AG04449 (cell line): ENCODE measurements around the gene DGKD.

Experiments
- CTCF ChIA-PET: fragments of 350-600 bp; formaldehyde crosslinking; extraction: SDS; loops from one replicate; lab custom pipeline; 2021; ENCODE audit warnings: antibody characterized with exemption; lab: Yijun Ruan, JAX
- POLR2A ChIA-PET: fragments of 400-600, 350-600 bp; formaldehyde crosslinking; extraction: SDS; loops from one replicate; lab custom pipeline; 2020; ENCODE audit warnings: antibody characterized with exemption, inconsistent platforms; lab: Yijun Ruan, JAX
- DNase-seq: peaks from one replicate; pipeline ENCODE4 v3.0.0-alpha.2; 2010; ENCODE audit warnings: low read depth, low spot score
- H3K4me3 ChIP-seq: 2 replicates; pipeline ENCODE4 v1.5.1; 2011; ENCODE audit warnings: low read depth, mild to moderate bottlenecking, control low read depth, low read length
- CTCF ChIP-seq: IDR thresholded peaks from one replicate; pipeline ENCODE4 v1.5.1; 2011; ENCODE audit warnings: mild to moderate bottlenecking, moderate library complexity, low read length, control low read depth, inconsistent platforms; ENCODE audit not compliant: insufficient read depth; ENCODE audit errors: missing control alignments

Gene DGKD

GRCh38 chr2:233474308-233475160, 120.2 kb downstream of the DGKD start:
- no peak overlapping the region for H3K4me3 ChIP-seq
- CTCF ChIA-PET: interaction anchor here (0.6 kb wide), 1 partner anchor 25 kb away, joined by 3 read pairs; no protein-coding TSS in a partner anchor
- POLR2A ChIA-PET: no interaction called here
- TF ChIP-seq CTCF: no peak
- DNase-seq: no peak

- CTCF ChIA-PET: interaction anchor here (1.0 kb wide), 1 partner anchor 33 kb away, joined by 4 read pairs; no protein-coding TSS in a partner anchor
These were observed 121.7 kb downstream of the DGKD start for GRCh38 chr2:233476063-233476410.

GRCh38 chr2:233476651-233477547, 122.6 kb downstream of the DGKD start:
- POLR2A ChIA-PET: no interaction called here
- H3K4me3 ChIP-seq: no peak overlapping the region
- TF ChIP-seq CTCF: no peak
- DNase-seq: no peak
- CTCF ChIA-PET: no interaction called here

More at GRCh38 chr2:233476063-233476410, 121.7 kb downstream of the DGKD start:
- POLR2A ChIA-PET: no interaction called here
- H3K4me3 ChIP-seq: no peak overlapping the region
- DNase-seq: no peak
- TF ChIP-seq CTCF: no peak

- H3K4me3 ChIP-seq: no peak overlapping the region
- ChIA-PET CTCF (no interaction called here), POLR2A (no interaction called here)
- DNase-seq: no peak
- TF ChIP-seq CTCF: no peak
These were observed 123.5 kb downstream of the DGKD start for GRCh38 chr2:233477548-233478433.

- POLR2A ChIA-PET: no interaction called here
- H3K4me3 ChIP-seq: no peak overlapping the region
- TF ChIP-seq CTCF: no peak
- CTCF ChIA-PET: no interaction called here
- DNase-seq: no peak
These were observed 125.6 kb downstream of the DGKD start for GRCh38 chr2:233479616-233480489.
